Type B pancreatic cell (in vitro differentiated cells): ENCODE measurements around the gene KCNG2. TPM values are rescaled to one million over a fixed set of nuclear protein-coding genes. Genes with fewer than 3 reads are reported as not detected.

Experiments
- DNase-seq: peaks from one replicate; pipeline ENCODE4 v3.0.0; 2021; ENCODE audit warnings: mixed read lengths; ENCODE audit not compliant: unreplicated experiment; ENCODE audit errors: extremely low spot score
- H3K27ac Mint-ChIP-seq: 2 replicates; pipeline ENCODE4 v1.8.0; 2021; ENCODE audit warnings: mild to moderate bottlenecking, mixed read lengths
- H3K27me3 Mint-ChIP-seq: 2 replicates; pipeline ENCODE4 v1.8.0; 2021; ENCODE audit warnings: mixed read lengths
- H3K36me3 Mint-ChIP-seq: 2 replicates; pipeline ENCODE4 v1.8.0; 2021; ENCODE audit warnings: mixed read lengths
- H3K4me1 Mint-ChIP-seq: one replicate; pipeline ENCODE4 v1.8.0; 2021; ENCODE audit warnings: mixed read lengths; ENCODE audit not compliant: unreplicated experiment
- H3K4me3 Mint-ChIP-seq: 2 replicates; pipeline ENCODE4 v1.8.0; 2021; ENCODE audit warnings: mild to moderate bottlenecking, mixed read lengths
- H3K9me3 Mint-ChIP-seq: 2 replicates; pipeline ENCODE4 v1.8.0; 2021; ENCODE audit warnings: mixed read lengths
- CTCF ChIP-seq: fragments of 200-600 bp; sonication (generic); conservative IDR thresholded peaks from 2 replicates; pipeline ENCODE4 v1.5.0; 2021; ENCODE audit warnings: antibody characterized with exemption, mild to moderate bottlenecking
- total RNA-seq: library from RNA; stranded (reverse); gene quantifications from 2 replicates; pipeline ENCODE4 v1.2.1, GENCODE V29; 2021; ENCODE audit warnings: low replicate concordance

KCNG2 gene
- total RNA-seq, 1 donor from 2014 or later: 0.29 TPM

GRCh38 chr18:79918615-79919011, 120.9 kb downstream of the KCNG2 start:
- Mint-ChIP-seq H3K9me3 (no peaks in the 10 kb centered on the region), H3K4me1 (no peaks in the 10 kb centered on the region), H3K27me3 (no peaks in the 10 kb centered on the region), H3K27ac (no peak overlapping the region), H3K4me3 (no peak overlapping the region), H3K36me3 (peaks cover 22% of the 10 kb centered on the region)
- DNase-seq: peak; percentile 58
- no peak for TF ChIP-seq CTCF

GRCh38 chr18:79919089-79919488, 121.4 kb downstream of the KCNG2 start:
- Mint-ChIP-seq H3K27ac (no peak overlapping the region), H3K4me3 (no peak overlapping the region), H3K36me3 (peaks cover 22% of the 10 kb centered on the region), H3K27me3 (no peaks in the 10 kb centered on the region), H3K9me3 (no peaks in the 10 kb centered on the region), H3K4me1 (no peaks in the 10 kb centered on the region)
- DNase-seq: peak; percentile 52
- TF ChIP-seq CTCF: no peak

GRCh38 chr18:79921984-79922965, 124.5 kb downstream of the KCNG2 start:
- TF ChIP-seq CTCF: no peak
- Mint-ChIP-seq H3K4me1 (no peaks in the 10 kb centered on the region), H3K27ac (no peak overlapping the region), H3K9me3 (no peaks in the 10 kb centered on the region), H3K4me3 (no peak overlapping the region), H3K27me3 (no peaks in the 10 kb centered on the region), H3K36me3 (peaks cover 17% of the 10 kb centered on the region)
- peak; percentile 42 for DNase-seq

GRCh38 chr18:79922971-79923411, 125.3 kb downstream of the KCNG2 start:
- H3K9me3 Mint-ChIP-seq: no peaks in the 10 kb centered on the region
- TF ChIP-seq CTCF: no peak
- H3K27ac Mint-ChIP-seq: no peak overlapping the region
- H3K4me3 Mint-ChIP-seq: no peak overlapping the region
- peaks cover 15% of the 10 kb centered on the region for H3K36me3 Mint-ChIP-seq
- no peaks in the 10 kb centered on the region for H3K4me1 Mint-ChIP-seq
- no peak for DNase-seq
- H3K27me3 Mint-ChIP-seq: no peaks in the 10 kb centered on the region

GRCh38 chr18:79923896-79924585, 126.3 kb downstream of the KCNG2 start:
- no peak overlapping the region for H3K4me3 Mint-ChIP-seq
- no peak overlapping the region for H3K27ac Mint-ChIP-seq
- TF ChIP-seq CTCF: no peak
- no peaks in the 10 kb centered on the region for H3K27me3 Mint-ChIP-seq
- H3K4me1 Mint-ChIP-seq: no peaks in the 10 kb centered on the region
- DNase-seq: peak; percentile 50
- H3K9me3 Mint-ChIP-seq: peaks cover 4% of the 10 kb centered on the region
- peaks cover 20% of the 10 kb centered on the region for H3K36me3 Mint-ChIP-seq
